ENCODE results near the gene ARHGEF39. TPM values are rescaled to one million over a fixed set of nuclear protein-coding genes. Genes with fewer than 3 reads are reported as not detected.

Gene ARHGEF39
- total and polyA plus RNA-seq, 7 donors = 0.60 to 9.0 (median 1.6) TPM

GRCh38 chr9:35679766-35680330 lies 14.9 kb upstream of the ARHGEF39 start:
- H3K4me3 ChIP-seq = no peak overlapping the region
- H3K27me3 ChIP-seq = no peaks in the 10 kb centered on the region
- TF ChIP-seq POLR2AphosphoS5 (IDR thresholded peaks at IDR 0.05) (peak in 3 of 4 donors; percentile 11 to 87 (median 85)), EP300 (IDR thresholded peaks at IDR 0.05) (no peak), CTCF (IDR thresholded peaks at IDR 0.05) (no peak)
- peaks cover 26 to 32% (median 26%) of the 10 kb centered on the region in 4 donors for H3K36me3 ChIP-seq
- no peak for DNase-seq
- peaks cover 0 to 50% (median 47%) of the 10 kb centered on the region in 4 donors for H3K4me1 ChIP-seq
- intact Hi-C loops (cut with DNase I) = no loop called here
- peak overlapping the region; percentile 95 to 100 (median 98) for H3K27ac ChIP-seq
- no peaks in the 10 kb centered on the region for H3K9me3 ChIP-seq
- WGBS, 2 donors = 93 to 94% methylated on average over 8 of the region's 8 CpGs

DNA sequence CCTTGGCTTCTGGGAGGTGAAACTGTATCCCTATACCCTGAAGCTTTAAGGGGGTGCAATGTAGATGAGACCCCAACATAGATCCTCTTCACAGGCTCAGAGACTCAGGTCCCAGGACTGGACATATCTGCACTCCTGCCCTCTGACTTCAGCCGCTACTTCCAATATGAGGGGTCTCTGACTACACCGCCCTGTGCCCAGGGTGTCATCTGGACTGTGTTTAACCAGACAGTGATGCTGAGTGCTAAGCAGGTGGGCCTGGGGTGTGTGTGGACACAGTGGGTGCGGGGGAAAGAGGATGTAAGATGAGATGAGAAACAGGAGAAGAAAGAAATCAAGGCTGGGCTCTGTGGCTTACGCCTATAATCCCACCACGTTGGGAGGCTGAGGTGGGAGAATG lies 14.1 kb upstream of the ARHGEF39 start:
- Histone ChIP-seq H3K27ac (peak overlapping the region; percentile 95 to 100 (median 98)), H3K9me3 (no peaks in the 10 kb centered on the region), H3K4me1 (peaks cover 0 to 45% (median 41%) of the 10 kb centered on the region in 4 donors), H3K27me3 (no peaks in the 10 kb centered on the region), H3K4me3 (no peak overlapping the region), H3K36me3 (peaks cover 18 to 25% (median 20%) of the 10 kb centered on the region in 4 donors)
- TF ChIP-seq EP300 (IDR thresholded peaks at IDR 0.05) = no peak
- TF ChIP-seq POLR2AphosphoS5 (IDR thresholded peaks at IDR 0.05) = peak in 3 of 4 donors; percentile 16 to 72 (median 65)
- no peak for DNase-seq
- intact Hi-C loops (cut with DNase I) = no loop called here
- 91 to 94% methylated on average over 5 of the region's 5 CpGs for WGBS, 2 donors

DNA sequence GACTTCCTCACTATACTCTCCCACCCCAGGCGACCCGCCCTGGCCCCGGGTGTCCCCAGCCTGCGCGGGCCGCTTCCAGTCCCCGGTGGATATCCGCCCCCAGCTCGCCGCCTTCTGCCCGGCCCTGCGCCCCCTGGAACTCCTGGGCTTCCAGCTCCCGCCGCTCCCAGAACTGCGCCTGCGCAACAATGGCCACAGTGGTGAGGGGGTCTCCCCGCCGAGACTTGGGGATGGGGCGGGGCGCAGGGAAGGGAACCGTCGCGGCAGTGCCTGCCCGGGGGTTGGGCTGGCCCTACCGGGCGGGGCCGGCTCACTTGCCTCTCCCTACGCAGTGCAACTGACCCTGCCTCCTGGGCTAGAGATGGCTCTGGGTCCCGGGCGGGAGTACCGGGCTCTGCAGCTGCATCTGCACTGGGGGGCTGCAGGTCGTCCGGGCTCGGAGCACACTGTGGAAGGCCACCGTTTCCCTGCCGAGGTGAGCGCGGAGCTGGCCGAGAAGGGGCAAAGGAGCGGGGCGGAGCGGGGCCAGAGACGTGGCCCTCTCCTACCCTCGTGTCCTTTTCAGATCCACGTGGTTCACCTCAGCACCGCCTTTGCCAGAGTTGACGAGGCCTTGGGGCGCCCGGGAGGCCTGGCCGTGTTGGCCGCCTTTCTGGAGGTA lies 10.9 kb upstream of the ARHGEF39 start:
- Histone ChIP-seq H3K27ac (peak overlapping the region in 3 of 4 donors; percentile 13 to 52 (median 28)), H3K27me3 (no peaks in the 10 kb centered on the region), H3K9me3 (no peaks in the 10 kb centered on the region), H3K4me3 (peak overlapping the region; percentile 37 to 56 (median 48)), H3K36me3 (no peaks in the 10 kb centered on the region), H3K4me1 (peaks cover 0 to 28% (median 26%) of the 10 kb centered on the region in 4 donors)
- TF ChIP-seq POLR2AphosphoS5 (IDR thresholded peaks at IDR 0.05) (peak in 2 of 4 donors; percentile 18 to 25), POLR2A (IDR thresholded peaks at IDR 0.05) (no peak)
- intact Hi-C loops (cut with DNase I) = loop anchor here (1.0 kb wide), 1 partner anchor 10 kb away; no protein-coding TSS in a partner anchor
- WGBS, 2 donors = 10% methylated on average over 51 of the region's 51 CpGs
- no peak for DNase-seq

GRCh38 chr9:35675204-35675603 lies 10.2 kb upstream of the ARHGEF39 start:
- intact Hi-C loops (cut with DNase I) = loop anchor here (1.0 kb wide), 1 partner anchor 9 kb away; no protein-coding TSS in a partner anchor
- Histone ChIP-seq H3K27ac (peak overlapping the region in 1 of 4 donors; percentile 52), H3K36me3 (no peaks in the 10 kb centered on the region), H3K4me3 (peak overlapping the region; percentile 37 to 56 (median 48)), H3K27me3 (no peaks in the 10 kb centered on the region), H3K4me1 (peaks cover 0 to 28% (median 26%) of the 10 kb centered on the region in 4 donors), H3K9me3 (no peaks in the 10 kb centered on the region)
- WGBS, 2 donors = 32 to 45% methylated on average over 13 of the region's 13 CpGs
- TF ChIP-seq POLR2AphosphoS5 (IDR thresholded peaks at IDR 0.05) (no peak), POLR2A (IDR thresholded peaks at IDR 0.05) (no peak), CTCF (IDR thresholded peaks at IDR 0.05) (no peak), EP300 (IDR thresholded peaks at IDR 0.05) (no peak)
- no peak for DNase-seq

DNA sequence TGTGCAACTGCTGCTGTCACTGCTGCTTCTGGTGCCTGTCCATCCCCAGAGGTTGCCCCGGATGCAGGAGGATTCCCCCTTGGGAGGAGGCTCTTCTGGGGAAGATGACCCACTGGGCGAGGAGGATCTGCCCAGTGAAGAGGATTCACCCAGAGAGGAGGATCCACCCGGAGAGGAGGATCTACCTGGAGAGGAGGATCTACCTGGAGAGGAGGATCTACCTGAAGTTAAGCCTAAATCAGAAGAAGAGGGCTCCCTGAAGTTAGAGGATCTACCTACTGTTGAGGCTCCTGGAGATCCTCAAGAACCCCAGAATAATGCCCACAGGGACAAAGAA lies 9.0 kb upstream of the ARHGEF39 start:
- H3K27me3 ChIP-seq = no peaks in the 10 kb centered on the region
- no peak for TF ChIP-seq POLR2AphosphoS5 (IDR thresholded peaks at IDR 0.05)
- TF ChIP-seq CTCF (IDR thresholded peaks at IDR 0.05) = no peak
- no peak for TF ChIP-seq POLR2A (IDR thresholded peaks at IDR 0.05)
- TF ChIP-seq EP300 (IDR thresholded peaks at IDR 0.05) = no peak
- H3K36me3 ChIP-seq = no peaks in the 10 kb centered on the region
- WGBS, 2 donors = 62 to 81% methylated on average over 3 of the region's 3 CpGs
- intact Hi-C loops (cut with DNase I) = no loop called here
- H3K4me3 ChIP-seq = no peak overlapping the region
- DNase-seq = no peak
- peaks cover 0 to 28% (median 26%) of the 10 kb centered on the region in 4 donors for H3K4me1 ChIP-seq
- no peaks in the 10 kb centered on the region for H3K9me3 ChIP-seq
- peak overlapping the region; percentile 12 to 64 (median 54) for H3K27ac ChIP-seq

Data from sigmoid colon (tissue), 7 donors.